Neural cell (in vitro differentiated cells): ENCODE measurements around the gene IL1A. TPM values are rescaled to one million over a fixed set of nuclear protein-coding genes. Genes with fewer than 3 reads are reported as not detected.

Source experiments
- H2AFZ ChIP-seq: fragments of 200-600, 300-800 bp; sonication (generic), shearing (Covaris generic); 2 replicates; pipeline ENCODE4 v1.6.0; 2014; ENCODE audit warnings: low read depth, mild to moderate bottlenecking, antibody characterized with exemption, low read length, moderate library complexity
- H3F3A ChIP-seq: fragments of 200-600 bp; shearing (Covaris generic); 2 replicates; pipeline ENCODE4 v1.6.1; 2016; ENCODE audit warnings: mild to moderate bottlenecking, moderate library complexity, mixed read lengths, antibody characterized with exemption, low read length; ENCODE audit not compliant: insufficient read depth, poor library complexity, severe bottlenecking
- H3K27ac ChIP-seq: fragments of 200-600, 300-800 bp; sonication (generic), shearing (Covaris generic); 2 replicates; pipeline ENCODE4 v1.5.1; 2014; ENCODE audit warnings: mild to moderate bottlenecking, low read length, moderate library complexity
- H3K27me3 ChIP-seq: fragments of 300-800, 200-600 bp; sonication (generic), shearing (Covaris generic); 2 replicates; pipeline ENCODE4 v1.6.0; 2014; ENCODE audit warnings: mild to moderate bottlenecking, low read depth, low read length, moderate library complexity; ENCODE audit not compliant: insufficient read depth
- H3K36me3 ChIP-seq: fragments of 300-800, 200-600 bp; sonication (generic), shearing (Covaris generic); 2 replicates; pipeline ENCODE4 v1.5.1; 2014; ENCODE audit warnings: mild to moderate bottlenecking, antibody characterized with exemption, low read length, moderate library complexity; ENCODE audit not compliant: insufficient read depth
- H3K4me2 ChIP-seq: fragments of 300-800, 200-600 bp; sonication (generic), shearing (Covaris generic); 2 replicates; pipeline ENCODE4 v1.6.0; 2014; ENCODE audit warnings: mild to moderate bottlenecking, low read length
- H3K4me3 ChIP-seq: fragments of 300-800, 200-600 bp; sonication (generic), shearing (Covaris generic); 2 replicates; pipeline ENCODE4 v1.5.1; 2014; ENCODE audit warnings: mild to moderate bottlenecking, low read length, moderate library complexity
- H3K79me2 ChIP-seq: fragments of 200-600 bp; shearing (Covaris generic); replicated peaks from 2 replicates; pipeline ENCODE4 v1.6.0; 2014; ENCODE audit warnings: mild to moderate bottlenecking, low read length, moderate library complexity; ENCODE audit not compliant: insufficient read depth
- H3K9ac ChIP-seq: fragments of 300-800, 200-600 bp; sonication (generic), shearing (Covaris generic); 2 replicates; pipeline ENCODE4 v1.6.1; 2016; ENCODE audit warnings: mild to moderate bottlenecking, low read length, mixed read lengths
- H3K9me2 ChIP-seq: fragments of 200-600 bp; shearing (Covaris generic); 2 replicates; pipeline ENCODE4 v1.6.1; 2016; ENCODE audit warnings: mild to moderate bottlenecking, low read length, mixed read lengths; ENCODE audit not compliant: insufficient read depth
- H3K9me3 ChIP-seq: fragments of 200-600, 300-800 bp; sonication (generic), shearing (Covaris generic); 2 replicates; pipeline ENCODE4 v1.6.1; 2016; ENCODE audit warnings: mild to moderate bottlenecking, mixed run types, low read length, moderate library complexity, mixed read lengths
- H4K20me1 ChIP-seq: fragments of 200-600 bp; shearing (Covaris generic); 2 replicates; pipeline ENCODE4 v1.6.1; 2016; ENCODE audit warnings: mild to moderate bottlenecking, mixed run types; ENCODE audit not compliant: insufficient read depth
- CTCF ChIP-seq: fragments of 450-650 bp; IDR thresholded peaks from 2 replicates; pipeline ENCODE4 v1.5.1; 2014; ENCODE audit warnings: antibody characterized with exemption, mild to moderate bottlenecking, moderate library complexity; ENCODE audit not compliant: poor library complexity, severe bottlenecking
- EP300 ChIP-seq: fragments of 450-650 bp; conservative IDR thresholded peaks from 2 replicates; pipeline ENCODE4 v1.6.1; 2014; ENCODE audit warnings: antibody characterized with exemption, mild to moderate bottlenecking, moderate library complexity; ENCODE audit not compliant: poor library complexity, severe bottlenecking
- EZH2 ChIP-seq: fragments of 200-600, 300-800 bp; shearing (Covaris generic), sonication (generic); IDR thresholded peaks from 2 replicates; pipeline ENCODE4 v1.6.1; 2014; ENCODE audit warnings: antibody characterized with exemption, low read length, borderline replicate concordance, mild to moderate bottlenecking; ENCODE audit not compliant: insufficient read depth, poor library complexity, severe bottlenecking
- MXI1 ChIP-seq: fragments of 450-650 bp; conservative IDR thresholded peaks from 2 replicates; pipeline ENCODE4 v1.6.1; 2014; ENCODE audit warnings: antibody characterized with exemption, mild to moderate bottlenecking; ENCODE audit not compliant: poor library complexity, severe bottlenecking
- POLR2AphosphoS5 ChIP-seq: IDR thresholded peaks from 2 replicates; pipeline ENCODE4 v1.6.1; 2012
- RAD21 ChIP-seq: fragments of 450-650 bp; conservative IDR thresholded peaks from 2 replicates; pipeline ENCODE4 v1.6.1; 2014; ENCODE audit warnings: antibody characterized with exemption, mild to moderate bottlenecking, moderate library complexity
- REST ChIP-seq: IDR thresholded peaks from 2 replicates; pipeline ENCODE4 v1.6.1; 2012; ENCODE audit warnings: borderline replicate concordance
- SMC3 ChIP-seq: fragments of 450-650 bp; conservative IDR thresholded peaks from 2 replicates; pipeline ENCODE4 v1.6.1; 2014; ENCODE audit warnings: antibody characterized with exemption, mild to moderate bottlenecking, moderate library complexity; ENCODE audit not compliant: poor library complexity
- TAF1 ChIP-seq: IDR thresholded peaks from 2 replicates; pipeline ENCODE4 v1.6.1; 2012; ENCODE audit warnings: low read depth
- polyA plus RNA-seq: library from polyadenylated mRNA; depleted of rRNA; stranded (reverse); fragments of >200 nt; gene quantifications from 2 replicates; pipeline ENCODE4 v1.2.3, GENCODE V29; 2014

Gene IL1A
- polyA plus RNA-seq, 1 donor from 2014 or later = 0.14 TPM

- no peaks in the 10 kb centered on the region for H3K79me2 ChIP-seq
- H3K36me3 ChIP-seq = no peaks in the 10 kb centered on the region
- H4K20me1 ChIP-seq = no peaks in the 10 kb centered on the region
- no peaks in the 10 kb centered on the region for H3K9me3 ChIP-seq
- no peak overlapping the region for H2AFZ ChIP-seq
- H3K4me3 ChIP-seq = no peak overlapping the region
- TF ChIP-seq EZH2 (no peak), TAF1 (no peak), MXI1 (no peak), EP300 (no peak), REST (no peak)
- H3K9ac ChIP-seq = no peak overlapping the region
- H3K4me2 ChIP-seq = no peak overlapping the region
- no peaks in the 10 kb centered on the region for H3F3A ChIP-seq
- no peak overlapping the region for H3K27ac ChIP-seq
- H3K27me3 ChIP-seq = no peaks in the 10 kb centered on the region
- H3K9me2 ChIP-seq = no peaks in the 10 kb centered on the region
These were observed 28.8 kb downstream of the IL1A start for GRCh38 chr2:112755444-112755843.

DNA sequence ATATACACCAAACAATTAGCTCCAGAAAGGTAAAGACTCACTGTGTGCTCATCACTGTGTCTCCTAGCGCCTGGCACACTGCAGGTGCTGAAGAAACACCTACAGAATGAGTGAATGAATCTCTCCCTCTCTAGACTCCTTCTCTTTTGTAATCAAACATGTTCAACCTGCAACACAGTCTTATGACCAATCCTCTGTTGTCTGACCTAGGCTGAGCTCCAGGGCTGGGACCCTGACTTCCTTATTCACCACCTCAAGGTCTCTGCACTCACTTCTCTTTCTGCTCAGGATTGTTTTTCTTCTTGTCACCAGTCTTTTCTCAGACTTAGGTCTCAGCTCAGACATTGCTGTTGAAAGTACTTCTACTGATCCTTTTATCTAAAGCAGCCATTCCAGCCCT, 29.7 kb downstream of the IL1A start:
- no peak overlapping the region for H3K4me2 ChIP-seq
- H3F3A ChIP-seq = no peaks in the 10 kb centered on the region
- H3K9ac ChIP-seq = no peak overlapping the region
- no peaks in the 10 kb centered on the region for H3K79me2 ChIP-seq
- H3K27ac ChIP-seq = no peak overlapping the region
- TF ChIP-seq TAF1 (no peak), SMC3 (no peak), EP300 (no peak), REST (no peak), MXI1 (no peak), RAD21 (no peak), CTCF (no peak), EZH2 (no peak), POLR2AphosphoS5 (no peak)
- H4K20me1 ChIP-seq = no peaks in the 10 kb centered on the region
- no peaks in the 10 kb centered on the region for H3K9me3 ChIP-seq
- H3K4me3 ChIP-seq = no peak overlapping the region
- no peaks in the 10 kb centered on the region for H3K27me3 ChIP-seq
- no peak overlapping the region for H2AFZ ChIP-seq
- H3K9me2 ChIP-seq = no peaks in the 10 kb centered on the region
- H3K36me3 ChIP-seq = no peaks in the 10 kb centered on the region
